ENCODE data around the gene MAEA. TPM values are rescaled to one million over a fixed set of nuclear protein-coding genes. Genes with fewer than 3 reads are reported as not detected.
"Not testable (repeated sequence)": the region's sequence is repeated elsewhere in the genome, so short reads cannot be mapped to it uniquely, and the experiment has no call there.

The MAEA gene
- total and polyA plus RNA-seq, 2 experiments from 2014 or later = 66.6 to 73.2 TPM

DNA sequence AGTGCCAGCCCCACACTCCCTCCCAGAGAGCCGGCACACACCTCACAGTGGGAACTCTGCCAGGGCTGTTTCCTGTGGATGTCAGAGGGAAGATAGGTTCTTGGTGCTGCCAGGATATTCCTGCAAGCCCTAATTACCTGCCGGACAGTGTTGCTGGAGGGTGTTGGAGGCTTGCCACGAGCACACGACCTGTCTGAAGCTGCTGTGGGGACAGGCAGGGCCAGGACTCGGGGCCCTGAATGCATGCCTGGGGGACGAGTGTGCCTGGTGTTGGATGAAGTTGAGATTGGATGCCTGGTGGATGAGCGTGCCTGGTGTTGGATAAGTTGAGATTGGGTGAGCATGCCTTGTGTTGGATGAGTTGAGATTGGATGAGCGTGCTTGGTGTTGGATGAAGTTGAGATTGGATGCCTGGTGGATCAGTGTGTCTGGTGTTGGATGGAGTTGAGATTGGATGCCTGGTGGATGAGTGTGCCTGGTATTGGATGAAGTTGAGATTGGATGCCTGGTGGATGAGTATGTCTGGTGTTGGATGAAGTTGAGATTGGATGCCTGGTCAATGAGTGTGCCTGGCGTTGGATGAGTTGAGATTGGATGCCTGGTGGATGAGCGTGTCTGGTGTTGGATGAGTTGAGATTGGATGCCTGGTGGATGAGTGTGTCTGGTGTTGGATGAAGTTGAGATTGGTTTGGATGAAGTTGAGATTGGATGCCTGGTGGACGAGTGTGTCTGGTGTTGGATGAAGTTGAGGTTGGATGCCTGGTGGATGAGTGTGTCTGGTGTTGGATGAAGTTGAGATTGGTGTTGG, 34.1 kb downstream of the MAEA start:
- H3K27ac ChIP-seq = no peak overlapping the region
- H3K4me1 ChIP-seq (ENCODE audit: insufficient read depth) = no peaks in the 10 kb centered on the region
- no peaks in the 10 kb centered on the region for H3K36me3 ChIP-seq (replicated peaks; ENCODE audit: insufficient read depth, low read depth)
- H3K4me3 ChIP-seq = no peak overlapping the region
- no peaks in the 10 kb centered on the region for H3K79me2 ChIP-seq
- DNase-seq (ENCODE audit: low spot score) = no peak
- H3K9me3 ChIP-seq (ENCODE audit: low read depth) = no peaks in the 10 kb centered on the region
- WGBS (ENCODE audit: low lambda C conversion rate, missing lambda C conversion rate) = 96% methylated on average over 11 of the region's 11 CpGs
- H4K20me1 ChIP-seq (ENCODE audit: insufficient read depth, poor library complexity, severe bottlenecking) = no peaks in the 10 kb centered on the region
- no peaks in the 10 kb centered on the region for H3K9me2 ChIP-seq (replicated peaks; ENCODE audit: insufficient read depth)
- H2AFZ ChIP-seq = no peak overlapping the region
- no peak overlapping the region for H3K4me2 ChIP-seq
- no peak for TF ChIP-seq EZH2 (IDR thresholded peaks at IDR 0.05; ENCODE audit: borderline replicate concordance)
- TF ChIP-seq EZH2phosphoT487 (IDR thresholded peaks at IDR 0.05; ENCODE audit: low read depth, severe bottlenecking, unreplicated experiment) = no peak
- no peak for TF ChIP-seq CTCF (IDR thresholded peaks at IDR 0.05; ENCODE audit: poor library complexity)
- no peaks in the 10 kb centered on the region for H3K27me3 ChIP-seq

DNA sequence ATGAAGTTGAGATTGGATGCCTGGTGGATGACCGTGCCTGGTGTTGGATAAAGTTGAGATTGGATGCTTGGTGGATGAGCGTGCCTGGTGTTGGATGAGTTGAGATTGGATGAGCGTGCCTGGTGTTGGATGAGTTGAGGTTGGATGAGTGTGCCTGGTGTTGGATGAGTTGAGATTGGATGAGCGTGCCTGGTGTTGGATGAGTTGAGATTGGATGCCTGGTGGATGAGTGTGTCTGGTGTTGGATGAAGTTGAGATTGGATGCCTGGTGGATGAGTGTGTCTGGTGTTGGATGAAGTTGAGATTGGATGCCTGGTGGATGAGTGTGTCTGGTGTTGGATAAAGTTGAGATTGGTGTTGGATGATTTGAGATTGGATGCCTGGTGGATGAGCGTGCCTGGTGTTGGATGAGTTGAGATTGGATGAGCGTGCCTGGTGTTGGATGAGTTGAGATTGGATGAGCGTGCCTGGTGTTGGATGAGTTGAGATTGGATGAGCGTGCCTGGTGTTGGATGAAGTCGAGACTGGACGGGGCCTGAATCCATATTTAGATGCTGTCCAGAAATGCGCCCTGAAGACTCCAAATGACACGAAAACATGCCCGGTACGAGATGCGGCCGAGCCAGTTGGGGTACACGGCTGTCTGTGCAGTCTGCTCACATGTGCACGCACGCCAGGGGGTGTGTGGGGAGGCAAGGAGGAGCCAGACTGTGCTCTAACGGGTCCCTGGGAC, 34.9 kb downstream of the MAEA start:
- H4K20me1 ChIP-seq (ENCODE audit: insufficient read depth, poor library complexity, severe bottlenecking); DNase-seq (ENCODE audit: low spot score); H3K9me3 ChIP-seq (ENCODE audit: low read depth); H3K36me3 ChIP-seq (replicated peaks; ENCODE audit: insufficient read depth, low read depth); H3K79me2 ChIP-seq; H3K4me1 ChIP-seq (ENCODE audit: insufficient read depth); H2AFZ ChIP-seq; H3K4me3 ChIP-seq; H3K4me2 ChIP-seq; H3K27me3 ChIP-seq; H3K9me2 ChIP-seq (replicated peaks; ENCODE audit: insufficient read depth); H3K27ac ChIP-seq: not testable (repeated sequence)
- 99% methylated on average over 19 of the region's 20 CpGs for whole genome bisulfite sequencing (ENCODE audit: low lambda C conversion rate, missing lambda C conversion rate)

- no peaks in the 10 kb centered on the region for H3K79me2 ChIP-seq
- H3K4me3 ChIP-seq = no peak overlapping the region
- H4K20me1 ChIP-seq (ENCODE audit: insufficient read depth, poor library complexity, severe bottlenecking) = no peaks in the 10 kb centered on the region
- WGBS (ENCODE audit: low lambda C conversion rate, missing lambda C conversion rate) = 95% methylated on average over 11 of the region's 11 CpGs
- no peak overlapping the region for H3K27ac ChIP-seq
- no peaks in the 10 kb centered on the region for H3K4me1 ChIP-seq (ENCODE audit: insufficient read depth)
- H3K36me3 ChIP-seq (replicated peaks; ENCODE audit: insufficient read depth, low read depth) = no peaks in the 10 kb centered on the region
- no peak for DNase-seq (ENCODE audit: low spot score)
- H3K9me3 ChIP-seq (ENCODE audit: low read depth) = no peaks in the 10 kb centered on the region
- H3K4me2 ChIP-seq = no peak overlapping the region
- no peak overlapping the region for H2AFZ ChIP-seq
- TF ChIP-seq EZH2 (IDR thresholded peaks at IDR 0.05; ENCODE audit: borderline replicate concordance) (no peak), CTCF (IDR thresholded peaks at IDR 0.05; ENCODE audit: poor library complexity) (no peak), EZH2phosphoT487 (IDR thresholded peaks at IDR 0.05; ENCODE audit: low read depth, severe bottlenecking, unreplicated experiment) (no peak)
- H3K27me3 ChIP-seq = no peaks in the 10 kb centered on the region
- no peaks in the 10 kb centered on the region for H3K9me2 ChIP-seq (replicated peaks; ENCODE audit: insufficient read depth)
Observed at GRCh38 chr4:1325176-1325480, 35.4 kb downstream of the MAEA start.
